ENCODE measurements around the gene CUX1.

The CUX1 gene

DNA sequence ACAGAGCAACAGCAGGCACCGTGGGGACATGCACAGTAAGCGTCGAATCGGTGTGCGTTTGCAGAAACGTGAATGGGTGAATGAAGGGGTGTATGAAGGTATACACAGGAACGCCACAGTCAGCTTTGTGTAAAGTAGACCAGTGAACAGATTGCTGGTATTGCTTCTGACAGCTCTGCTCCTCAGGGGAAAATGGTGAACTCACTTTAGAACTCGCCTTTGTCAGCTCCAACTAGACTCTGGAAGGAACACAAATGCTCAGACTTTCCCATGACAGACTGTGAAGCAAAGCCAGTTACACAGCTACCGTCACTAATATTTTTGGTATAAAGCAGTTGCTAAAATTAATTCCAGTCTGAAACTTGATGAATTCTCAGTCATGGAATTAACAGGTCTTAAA lies 78.9 kb downstream of the CUX1 start:
- no peak for DNase-seq (ENCODE audit: low read depth)

DNA sequence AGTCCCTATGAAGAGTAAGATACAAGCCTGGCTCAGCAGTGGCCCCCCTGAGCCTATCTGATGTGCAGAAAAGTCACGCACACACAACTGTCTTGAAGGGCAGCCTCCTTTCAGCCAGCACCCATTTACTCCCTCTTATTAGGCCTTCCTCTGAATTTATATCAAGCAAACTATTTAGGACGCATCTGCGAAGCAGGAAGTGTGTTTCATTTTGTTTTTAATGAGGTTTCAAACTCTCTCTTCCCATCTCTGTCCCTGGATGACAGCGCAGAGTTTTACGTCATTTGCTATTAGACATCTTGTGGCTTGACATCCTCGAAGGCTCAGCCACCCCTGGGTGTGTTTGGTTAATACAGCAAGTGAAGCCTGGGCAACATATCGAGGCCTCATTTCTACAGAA lies 79.5 kb downstream of the CUX1 start:
- DNase-seq (ENCODE audit: low read depth): no peak

DNA sequence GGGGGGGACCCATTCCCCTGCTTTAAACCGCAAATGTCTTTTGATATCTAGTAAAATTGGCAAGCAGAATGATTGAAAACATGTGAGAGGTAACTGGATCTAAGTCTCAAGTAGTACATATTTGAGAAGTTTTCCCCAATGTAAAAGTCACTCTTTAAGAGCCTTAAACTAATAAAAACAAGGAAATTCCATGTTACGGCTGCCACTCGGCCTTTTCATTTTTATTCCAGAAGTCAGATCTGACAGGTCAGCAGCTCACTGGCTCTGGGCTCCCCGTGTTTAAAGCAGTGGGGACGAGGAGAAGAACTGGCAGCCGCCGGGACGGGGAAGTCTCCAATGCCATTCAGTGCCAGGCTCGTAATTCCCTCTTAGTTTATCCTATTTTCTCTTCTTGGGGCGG lies 80.7 kb downstream of the CUX1 start:
- no peak for DNase-seq (ENCODE audit: low read depth)

DNA sequence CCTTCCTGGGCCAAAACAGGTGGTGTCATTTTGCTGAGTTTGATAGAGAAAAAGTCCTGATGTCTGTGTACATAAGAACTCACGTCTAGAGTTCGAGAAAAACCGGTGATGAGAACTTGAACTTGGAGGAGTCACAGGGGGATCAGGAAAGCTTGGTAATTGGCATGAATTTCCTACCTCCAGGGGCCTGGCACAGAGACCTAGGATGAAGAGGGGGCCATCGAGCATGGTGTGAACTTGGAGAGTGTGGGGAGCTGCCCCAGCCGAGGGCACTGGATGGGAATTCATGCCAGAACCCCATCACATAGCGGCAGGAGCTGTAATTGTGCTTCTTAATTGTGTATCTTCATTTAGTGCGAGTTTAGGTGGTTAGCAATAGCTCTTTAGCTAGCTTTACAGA lies 82.2 kb downstream of the CUX1 start:
- no peak for DNase-seq (ENCODE audit: low read depth)

DNA sequence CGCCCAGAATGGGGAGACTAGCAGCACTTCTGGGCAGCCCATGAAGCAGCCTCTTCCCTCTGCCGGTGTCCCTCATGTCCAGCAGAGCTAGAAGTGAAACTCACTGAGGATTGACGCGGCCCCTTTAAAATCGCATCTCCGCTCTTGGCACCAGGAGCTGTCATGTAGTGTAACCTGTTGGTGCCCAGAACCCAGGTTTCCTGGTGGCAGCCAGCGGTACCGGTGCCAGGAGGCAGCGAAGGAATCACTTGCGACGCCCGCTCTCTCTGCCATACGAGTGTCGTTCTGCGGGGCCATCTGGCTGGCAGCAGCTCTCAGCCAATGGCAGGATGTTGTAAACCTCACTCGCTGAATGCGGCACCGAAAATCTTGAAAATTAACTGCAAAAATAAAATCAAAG lies 82.7 kb downstream of the CUX1 start:
- DNase-seq (ENCODE audit: low read depth): no peak

DNA sequence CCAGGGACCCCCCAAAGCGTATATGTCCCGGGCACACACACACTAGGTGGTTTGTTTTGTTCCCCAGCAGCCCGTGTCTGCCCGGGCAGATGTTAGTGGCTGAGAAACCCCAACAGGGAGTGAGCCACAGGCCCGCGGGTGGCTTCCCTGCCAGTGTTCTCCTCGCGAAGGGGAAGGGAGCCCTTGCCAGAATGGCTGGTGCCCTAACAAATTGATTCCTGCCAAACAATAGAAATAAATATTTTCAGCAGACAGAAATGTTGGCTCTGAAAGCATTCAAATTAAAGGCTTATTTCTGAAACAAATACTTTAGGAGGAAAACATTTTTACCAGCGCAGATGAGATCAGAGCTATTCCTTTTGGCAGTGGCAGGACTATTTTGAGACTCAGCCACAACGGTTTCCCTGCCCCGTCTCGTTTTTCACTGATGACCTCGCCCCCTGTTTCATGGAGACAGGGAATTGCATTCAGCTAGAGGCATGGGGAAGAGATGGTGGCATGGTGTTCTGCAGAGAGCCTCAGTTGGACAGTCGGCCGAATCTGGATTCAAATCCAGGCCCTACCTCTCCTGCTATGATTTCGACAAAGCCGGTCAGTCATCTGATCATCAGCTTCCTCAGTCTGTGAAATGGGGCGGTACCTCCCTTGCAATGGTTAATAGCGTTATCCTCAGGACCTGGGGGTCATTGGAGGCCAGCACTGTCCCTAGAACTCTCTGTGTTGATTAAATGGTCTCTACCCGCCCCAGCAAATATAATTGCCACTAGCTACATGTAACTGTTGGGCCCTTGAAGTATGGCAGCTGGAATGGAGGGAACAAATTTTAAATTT lies 84.5 kb downstream of the CUX1 start:
- no peak for DNase-seq (ENCODE audit: low read depth)

DNA sequence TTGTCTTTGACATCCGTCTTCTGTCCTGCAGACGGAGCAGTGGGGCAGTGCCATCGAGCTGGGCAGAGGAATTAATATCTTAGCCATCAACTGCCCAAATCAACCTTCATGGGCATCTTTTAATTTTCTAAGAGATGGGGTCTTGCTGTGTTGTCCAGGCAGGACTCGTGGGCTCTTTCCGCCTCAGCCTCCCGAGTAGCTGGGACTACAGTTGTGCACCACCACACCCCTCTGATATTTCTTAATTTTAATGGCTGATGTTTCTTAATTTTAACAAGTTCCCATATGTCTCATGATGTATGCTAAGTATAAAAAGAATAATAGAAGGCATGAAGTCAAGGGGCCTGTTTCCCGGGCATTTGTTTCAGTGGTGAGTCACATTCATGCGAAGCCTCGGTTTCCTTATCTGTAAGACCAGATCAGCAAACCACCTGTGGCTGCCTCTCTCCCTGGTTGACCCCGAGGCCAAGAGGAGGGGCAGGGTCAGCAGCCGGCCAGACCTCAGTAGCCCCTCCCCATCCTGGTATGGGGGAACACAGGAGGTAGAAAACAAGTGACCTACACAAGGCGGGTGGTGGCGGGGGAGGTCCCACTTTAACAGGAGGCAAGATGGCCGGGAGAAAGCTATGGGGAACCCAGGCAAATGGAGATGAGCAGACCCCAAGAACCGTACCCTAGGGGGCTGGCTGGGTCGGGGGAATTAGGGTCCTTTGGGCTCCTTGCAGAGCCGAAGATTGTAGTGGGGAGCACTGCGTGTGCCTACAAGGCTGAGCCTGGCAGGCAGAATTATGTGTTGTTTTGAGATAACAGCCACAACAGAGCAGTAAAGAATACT lies 85.5 kb downstream of the CUX1 start:
- DNase-seq (ENCODE audit: low read depth): no peak

DNA sequence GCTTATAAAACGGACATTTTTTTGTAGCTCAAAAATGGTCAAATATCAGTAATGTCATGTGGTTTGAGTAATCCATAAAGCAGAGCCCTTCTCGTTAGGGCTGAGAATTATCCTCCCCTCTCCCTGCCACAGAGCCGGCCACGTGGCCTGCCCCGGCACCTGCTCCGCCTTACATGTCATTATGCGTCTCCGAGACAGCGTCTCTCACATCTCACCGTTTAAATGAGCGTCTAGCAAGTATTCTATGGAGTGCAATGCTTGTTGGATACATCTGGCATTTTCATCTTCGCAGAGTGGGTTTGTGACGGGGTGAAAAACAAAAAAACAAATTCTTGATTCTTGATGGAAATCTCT lies 86.1 kb downstream of the CUX1 start:
- no peak for DNase-seq (ENCODE audit: low read depth)

DNA sequence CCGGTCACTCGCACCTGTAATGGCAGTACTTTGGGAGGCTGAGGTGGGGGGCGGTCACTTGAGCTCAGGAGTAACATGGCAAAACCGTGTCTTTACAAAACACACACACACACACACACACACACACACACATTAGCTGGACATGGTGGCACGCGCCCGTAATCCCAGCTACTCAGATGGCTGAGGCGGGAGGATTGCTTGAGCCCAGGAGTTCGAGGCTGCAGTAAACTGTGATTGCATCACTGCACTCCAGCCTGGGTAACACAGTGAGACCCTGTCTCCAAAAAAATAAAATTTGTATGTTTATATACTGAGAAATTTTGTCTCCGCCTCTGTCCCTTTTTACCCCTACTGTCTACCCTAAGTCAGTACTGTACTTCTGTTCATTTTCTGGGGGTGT lies 86.6 kb downstream of the CUX1 start:
- DNase-seq (ENCODE audit: low read depth): no peak

DNA sequence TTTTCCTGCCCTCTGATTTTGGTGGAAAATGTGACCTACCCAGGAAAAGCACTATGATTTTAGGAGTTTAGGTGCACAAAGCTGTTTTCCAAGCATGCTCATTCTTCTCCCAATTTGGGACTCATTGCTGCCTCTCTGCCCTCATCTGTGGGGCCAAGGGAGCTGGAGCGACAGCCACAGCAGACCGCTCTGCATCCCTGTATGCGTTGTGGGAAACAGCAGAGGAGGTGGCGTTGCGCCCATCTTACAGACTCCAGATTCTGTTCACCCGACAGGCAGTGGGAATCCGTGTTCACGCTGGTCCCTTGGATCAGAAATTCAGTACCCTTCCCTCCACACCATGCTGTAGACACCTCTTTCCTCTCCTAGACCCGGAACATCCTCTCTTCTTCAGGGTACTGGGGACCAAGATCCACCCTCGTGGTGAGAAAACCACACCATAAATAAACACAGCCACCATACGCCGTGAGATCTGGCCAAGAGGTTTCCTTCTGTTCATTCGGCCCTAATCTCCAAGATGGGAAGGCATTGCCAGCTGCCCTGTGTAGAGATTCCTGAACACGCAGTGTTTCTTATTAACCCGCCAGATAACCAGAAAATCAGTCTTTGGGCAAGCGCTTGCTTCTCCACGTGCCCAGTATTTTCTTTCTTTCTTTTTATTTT lies 87.9 kb downstream of the CUX1 start:
- no peak for DNase-seq (ENCODE audit: low read depth)

DNA sequence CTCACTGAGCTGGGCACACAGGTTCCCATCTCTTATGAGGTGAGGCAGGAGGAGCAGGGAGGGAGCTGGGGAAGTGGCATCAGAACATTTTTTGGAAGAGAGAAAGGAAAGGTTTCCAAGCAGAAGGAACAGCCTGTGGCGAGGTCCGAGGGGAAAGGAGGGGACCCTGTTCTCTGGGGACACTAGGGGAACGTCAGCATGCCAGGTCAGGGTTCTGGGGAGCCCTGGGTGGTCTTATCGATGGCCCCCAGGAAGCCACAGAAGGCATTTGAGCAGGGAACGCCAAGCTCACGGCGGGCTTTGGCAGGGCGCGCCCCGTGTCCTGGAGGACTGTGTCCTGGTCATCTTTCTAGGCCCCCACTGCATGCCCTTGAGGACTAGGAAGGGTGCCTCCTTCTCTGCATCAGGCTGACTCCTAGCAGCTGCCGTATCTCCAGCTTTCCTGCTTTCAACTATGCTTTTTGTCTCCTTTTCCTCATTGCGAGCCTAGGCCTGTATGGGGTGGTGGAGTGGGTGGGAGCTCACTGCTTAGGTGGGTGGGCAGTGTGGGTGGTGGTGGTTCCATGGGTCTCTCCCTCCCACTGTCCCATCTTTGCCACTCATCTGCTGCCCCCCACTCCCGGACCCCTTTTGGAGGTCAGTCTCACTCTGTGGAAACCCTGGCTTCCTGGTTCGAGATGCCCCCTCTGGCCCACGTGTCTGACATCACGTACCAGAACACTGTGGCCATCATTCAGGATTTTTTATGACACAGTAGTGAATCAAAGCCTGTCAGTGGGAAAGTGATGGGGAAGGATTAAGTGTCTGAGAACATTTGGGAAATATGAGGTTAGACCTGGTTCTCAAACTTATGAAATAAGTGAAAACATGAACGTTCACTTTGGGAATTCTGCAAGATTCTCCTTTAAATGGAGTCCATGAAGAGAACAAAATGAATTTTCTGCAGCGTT lies 89.1 kb downstream of the CUX1 start:
- DNase-seq (ENCODE audit: low read depth): no peak

DNA sequence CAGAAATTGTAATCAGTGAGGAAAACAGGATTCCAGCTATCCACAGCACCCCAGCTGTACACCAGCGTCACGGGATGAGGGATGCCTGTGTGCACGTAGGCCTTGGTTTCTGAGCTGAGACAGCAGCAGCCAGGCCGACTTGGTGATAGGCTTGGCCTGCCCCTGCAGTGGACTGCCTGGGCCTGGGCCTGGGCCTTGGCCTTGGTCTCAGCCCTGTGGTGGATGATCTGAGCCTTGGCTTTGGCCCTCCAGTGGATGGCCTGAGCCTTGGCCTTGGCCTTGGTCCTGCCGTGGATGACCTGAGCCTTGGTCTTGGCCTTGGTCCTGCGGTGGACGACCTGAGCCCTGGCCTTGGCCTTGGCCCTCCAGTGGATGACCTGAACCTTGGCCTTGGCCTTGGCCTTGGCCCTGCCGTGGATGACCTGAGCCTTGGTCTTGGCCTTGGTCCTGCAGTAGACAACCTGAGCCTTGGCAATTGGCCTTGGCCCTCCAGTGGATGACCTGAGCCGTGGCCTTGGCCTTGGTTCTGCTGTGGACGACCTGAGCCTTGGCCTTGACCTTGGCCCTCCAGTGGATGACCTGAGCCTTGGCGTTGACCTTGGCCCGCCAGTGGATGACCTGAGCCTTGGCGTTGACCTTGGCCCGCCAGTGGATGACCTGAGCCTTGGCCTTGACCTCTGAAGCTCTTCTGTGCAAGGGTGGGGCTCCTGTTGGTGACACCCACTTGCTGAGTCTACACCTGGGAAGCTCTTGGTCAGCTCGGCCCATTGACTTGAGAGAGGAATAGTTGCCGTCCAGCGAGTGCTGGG lies 93.8 kb downstream of the CUX1 start:
- no peak for DNase-seq (ENCODE audit: low read depth)

DNA sequence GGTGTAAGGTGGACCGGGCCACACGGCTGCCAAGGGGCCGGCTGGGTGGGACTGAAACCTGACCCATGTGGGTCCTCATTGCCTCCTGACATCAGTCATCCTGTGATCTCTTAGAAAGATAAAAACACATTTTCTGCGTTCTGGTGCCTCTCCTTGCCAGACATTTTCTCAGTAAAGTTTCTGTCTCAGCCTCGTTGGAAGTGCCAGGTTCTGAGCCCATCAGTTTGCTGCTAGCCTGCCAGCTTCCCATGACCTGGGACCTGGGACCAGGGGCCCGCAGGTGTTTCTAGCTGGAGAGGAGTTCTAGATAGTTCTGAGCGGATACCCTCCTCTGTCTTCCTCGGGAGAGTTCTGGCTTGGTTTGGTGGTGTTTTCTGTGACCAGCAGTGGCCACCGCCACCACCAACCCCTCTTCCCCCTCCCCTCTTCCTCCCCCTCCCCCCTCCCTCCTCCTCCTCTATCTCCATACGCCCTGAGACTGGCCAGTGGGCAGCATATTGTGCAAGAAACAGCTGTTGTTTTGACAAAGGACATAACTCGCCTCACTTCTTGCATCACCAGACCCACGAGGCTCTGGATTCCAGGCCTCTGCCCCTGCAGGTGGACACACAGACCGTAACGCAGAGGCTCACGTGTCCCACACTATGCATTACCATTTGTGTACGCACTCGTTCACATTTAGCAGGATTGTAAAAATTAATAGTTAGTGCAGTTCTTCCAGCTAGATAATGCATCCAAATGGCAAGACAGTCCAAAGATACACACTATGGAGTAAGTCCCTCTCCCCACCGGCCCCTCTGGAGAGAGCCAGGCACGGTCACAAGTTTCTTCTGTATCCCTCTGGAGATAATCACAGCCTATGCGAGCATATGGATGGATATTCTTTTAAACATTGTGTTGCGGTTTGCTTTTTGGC lies 94.6 kb downstream of the CUX1 start:
- DNase-seq (ENCODE audit: low read depth): no peak

DNA sequence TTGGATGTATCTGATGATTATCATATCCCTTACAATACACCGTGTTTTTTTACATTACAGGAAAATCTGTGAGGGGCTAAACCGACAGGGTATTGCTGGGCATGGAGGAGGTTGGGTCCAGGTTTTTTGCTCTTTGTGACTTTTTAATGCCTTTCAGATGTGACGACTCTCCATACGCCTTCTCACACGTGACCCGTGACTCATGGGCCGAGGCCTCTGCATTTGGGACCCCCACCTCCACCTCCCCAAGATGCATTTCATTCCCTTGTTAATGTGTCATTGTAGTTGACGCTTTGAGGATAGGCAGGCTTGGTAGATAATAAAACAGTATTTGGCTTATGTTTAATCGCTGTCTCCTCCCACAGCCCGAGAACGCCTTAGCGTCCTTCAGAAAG lies 95.3 kb downstream of the CUX1 start:
- DNase-seq (ENCODE audit: low read depth): no peak

DNA sequence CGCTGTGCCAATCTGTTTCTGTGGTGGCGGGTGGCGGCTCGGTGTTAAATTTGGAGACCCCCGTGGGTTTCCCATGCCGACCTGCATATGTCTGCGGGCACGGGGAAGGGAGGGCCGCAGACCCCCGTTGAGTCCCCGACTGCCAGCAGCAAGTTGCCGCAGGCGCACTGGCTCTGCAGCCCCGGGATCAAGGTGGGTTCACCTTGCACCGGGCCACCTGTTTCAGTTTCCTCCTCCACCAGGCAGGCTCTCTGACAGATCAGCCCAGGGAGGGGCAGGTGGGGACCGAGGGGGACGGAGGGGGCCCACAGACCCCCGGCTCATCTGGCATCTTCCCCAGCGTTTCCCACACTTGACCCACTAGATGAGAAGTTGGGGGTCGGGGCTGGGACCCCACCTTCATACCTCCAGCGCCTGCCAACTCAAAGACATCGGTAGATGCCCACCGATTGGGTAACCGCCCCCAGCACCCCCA lies 95.9 kb downstream of the CUX1 start:
- DNase-seq (ENCODE audit: low read depth): no peak

DNA sequence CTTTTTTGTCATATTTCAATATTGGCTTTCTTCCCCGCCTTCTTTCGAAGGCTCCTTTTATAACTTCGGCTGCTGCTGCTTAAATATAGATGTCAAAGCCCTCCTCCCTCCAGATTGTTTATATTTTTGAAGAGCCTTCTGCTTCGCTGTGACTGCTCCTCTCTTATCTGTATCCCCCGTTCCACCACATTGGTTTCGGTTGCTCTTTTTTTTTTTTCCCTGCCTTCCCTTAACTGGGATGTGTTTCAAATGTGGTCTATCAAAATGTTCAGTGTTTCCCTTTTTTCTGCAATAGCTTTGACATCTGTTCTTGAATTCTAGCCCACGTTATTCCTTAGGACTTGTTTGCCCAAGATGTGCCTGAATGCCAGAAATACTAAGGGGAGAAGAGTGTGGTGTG lies 96.4 kb downstream of the CUX1 start:
- no peak for DNase-seq (ENCODE audit: low read depth)

DNA sequence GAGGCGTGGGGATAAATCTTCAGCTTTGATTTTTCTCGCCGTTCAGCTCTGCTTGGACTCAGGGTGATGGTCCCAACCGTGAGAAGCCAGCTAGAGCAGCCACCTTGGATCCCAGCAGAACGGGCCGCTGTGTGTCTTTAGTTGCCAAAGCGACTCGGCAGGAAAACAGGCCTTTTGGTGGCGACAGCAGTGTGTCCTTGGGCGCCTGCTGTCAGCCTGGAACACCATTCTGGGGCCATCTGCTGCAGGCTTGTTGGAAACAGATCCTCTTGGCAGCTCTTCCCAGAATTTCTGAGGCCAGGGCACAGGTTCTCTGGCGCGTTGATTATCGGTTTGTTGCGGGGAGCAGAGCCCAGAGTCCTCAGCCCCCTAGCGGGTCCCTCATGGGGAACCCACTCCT lies 97.6 kb downstream of the CUX1 start:
- DNase-seq (ENCODE audit: low read depth): no peak

DNA sequence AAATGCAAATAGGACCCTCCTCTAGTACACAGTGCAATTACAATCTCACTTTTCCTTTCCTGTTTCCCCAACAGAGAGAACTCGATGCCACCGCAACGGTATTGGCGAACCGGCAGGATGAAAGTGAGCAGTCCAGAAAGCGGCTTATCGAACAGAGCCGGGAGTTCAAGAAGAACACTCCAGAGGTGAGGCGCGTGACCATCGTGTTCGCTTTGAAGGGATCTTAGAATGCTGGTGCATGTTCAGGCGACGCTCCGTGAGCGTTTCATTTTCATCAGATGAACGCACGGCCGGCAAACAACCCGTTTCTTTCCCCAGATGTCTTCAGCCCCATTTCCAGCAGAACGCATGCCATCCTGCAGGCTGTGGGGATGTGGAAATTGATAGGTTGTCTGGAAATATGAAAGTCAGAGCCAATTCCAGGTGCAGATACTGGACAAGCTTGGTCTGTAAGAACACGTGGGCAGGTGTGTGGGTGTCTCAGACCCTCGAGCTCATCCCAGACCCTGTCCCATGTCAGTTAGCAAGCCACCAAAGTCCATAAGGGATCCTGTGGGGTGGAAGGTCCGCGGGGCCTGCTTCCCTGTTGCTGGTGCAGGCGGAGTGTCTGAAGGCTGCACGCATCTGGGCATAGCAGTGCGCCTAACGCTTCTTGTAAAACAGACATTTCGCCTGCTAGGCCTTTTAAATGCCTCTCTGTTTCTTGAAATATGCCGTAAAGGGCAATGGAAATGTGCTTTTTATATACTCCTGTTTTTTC lies 98.8 kb downstream of the CUX1 start:
- no peak for DNase-seq (ENCODE audit: low read depth)

DNA sequence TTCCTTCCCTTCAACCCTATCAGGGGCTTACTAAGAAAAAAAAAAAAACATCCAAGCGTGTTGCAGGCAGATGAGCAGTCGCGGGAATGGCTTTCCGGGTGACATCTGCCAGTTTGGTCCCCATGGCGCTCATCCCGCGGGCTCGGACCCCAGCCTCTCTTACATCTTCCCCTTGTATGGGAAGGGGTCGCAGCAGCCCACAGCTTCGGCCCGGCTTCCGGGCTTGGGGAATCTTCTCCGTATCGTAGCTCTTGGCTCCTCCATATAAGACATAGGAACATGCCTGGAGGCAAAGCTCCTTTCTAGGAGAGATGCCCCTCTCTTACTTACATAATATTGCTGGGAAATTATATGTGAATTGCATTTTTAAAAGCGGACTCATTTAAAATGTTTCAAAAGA lies 99.5 kb downstream of the CUX1 start:
- no peak for DNase-seq (ENCODE audit: low read depth)
